Sigmoid colon (tissue), 4 donors: Measurements from ENCODE around the gene GSX2.

Source experiments
- EP300 ChIP-seq, 4 donors: sonication (generic); formaldehyde crosslinking; IDR thresholded peaks; one replicate each; pipeline ENCODE4 v1.6.1; 2017; ENCODE audit warnings: antibody characterized with exemption in 4 of 4
- POLR2A ChIP-seq, 2 donors: fragments of 450-650 bp; IDR thresholded peaks; one replicate each; pipeline ENCODE4 v1.6.1; 2016; ENCODE audit warnings: antibody characterized with exemption in 2 of 2, mild to moderate bottlenecking in 2 of 2, moderate library complexity in 2 of 2
- TF ChIP-seq, protein P1 (sequence below), 4 experiments: fragments of 450-650 bp in 3 of 4; fragments of 200-600 bp in 1 of 4; IDR thresholded peaks; one replicate each; pipeline ENCODE4 v1.5.1; 2016 to 2019; ENCODE audit warnings: antibody characterized with exemption in 4 of 4, mild to moderate bottlenecking in 3 of 4, moderate library complexity in 2 of 4

DNA sequence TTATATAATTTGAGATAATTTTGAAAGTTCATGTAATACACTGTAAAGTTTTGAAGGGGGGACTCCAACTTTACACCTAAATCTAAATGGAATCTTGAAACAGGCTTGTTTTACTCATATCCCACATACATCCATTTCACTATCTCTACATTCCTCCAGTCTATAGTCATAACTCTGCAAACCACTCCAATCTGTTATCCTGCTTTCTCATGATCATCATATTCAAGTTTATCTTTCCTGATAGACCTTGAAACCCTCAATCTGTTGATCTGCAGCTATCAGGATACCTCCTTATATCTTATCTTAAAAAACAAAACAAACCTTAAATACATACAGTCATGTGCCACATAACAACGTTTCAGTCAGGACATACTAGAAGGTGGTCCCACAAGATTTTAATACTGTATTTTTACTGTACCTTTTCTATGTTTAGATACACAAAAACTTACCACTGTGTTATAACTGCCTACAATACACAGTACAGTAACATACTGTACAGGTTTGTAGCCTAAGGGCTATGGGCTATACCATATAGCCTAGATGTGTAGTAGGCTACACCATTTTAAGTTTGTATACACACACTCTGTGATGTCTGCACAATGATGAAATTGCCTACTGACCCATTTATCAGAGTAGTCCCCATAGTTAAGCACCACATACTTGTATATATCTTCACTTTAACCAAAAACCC, 49.6 kb upstream of the GSX2 start:
- TF ChIP-seq, protein P1, sequence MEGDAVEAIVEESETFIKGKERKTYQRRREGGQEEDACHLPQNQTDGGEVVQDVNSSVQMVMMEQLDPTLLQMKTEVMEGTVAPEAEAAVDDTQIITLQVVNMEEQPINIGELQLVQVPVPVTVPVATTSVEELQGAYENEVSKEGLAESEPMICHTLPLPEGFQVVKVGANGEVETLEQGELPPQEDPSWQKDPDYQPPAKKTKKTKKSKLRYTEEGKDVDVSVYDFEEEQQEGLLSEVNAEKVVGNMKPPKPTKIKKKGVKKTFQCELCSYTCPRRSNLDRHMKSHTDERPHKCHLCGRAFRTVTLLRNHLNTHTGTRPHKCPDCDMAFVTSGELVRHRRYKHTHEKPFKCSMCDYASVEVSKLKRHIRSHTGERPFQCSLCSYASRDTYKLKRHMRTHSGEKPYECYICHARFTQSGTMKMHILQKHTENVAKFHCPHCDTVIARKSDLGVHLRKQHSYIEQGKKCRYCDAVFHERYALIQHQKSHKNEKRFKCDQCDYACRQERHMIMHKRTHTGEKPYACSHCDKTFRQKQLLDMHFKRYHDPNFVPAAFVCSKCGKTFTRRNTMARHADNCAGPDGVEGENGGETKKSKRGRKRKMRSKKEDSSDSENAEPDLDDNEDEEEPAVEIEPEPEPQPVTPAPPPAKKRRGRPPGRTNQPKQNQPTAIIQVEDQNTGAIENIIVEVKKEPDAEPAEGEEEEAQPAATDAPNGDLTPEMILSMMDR (IDR thresholded peaks at IDR 0.05), result no peak
- no peak for TF ChIP-seq POLR2A (IDR thresholded peaks at IDR 0.05)
- no peak for TF ChIP-seq EP300 (IDR thresholded peaks at IDR 0.05)
